ENCODE measurements around the gene NT5DC3.

GRCh38 chr12:103882861-103883596 lies 42.0 kb upstream of the NT5DC3 start:
- TF ChIP-seq CTCF (IDR thresholded peaks at IDR 0.05) (no peak), POLR2A (IDR thresholded peaks at IDR 0.05) (peak in 1 of 2 donors; percentile 15)
